ENCODE data around the gene PRRT1. TPM values are rescaled to one million over a fixed set of nuclear protein-coding genes. Genes with fewer than 3 reads are reported as not detected.
A peak's percentile ranks its signal among the peaks of the same experiment; 100 is the strongest.

Gene PRRT1
- total RNA-seq, 1 donor from 2014 or later: 1.4 TPM

- TF ChIP-seq CTCF (IDR thresholded peaks at IDR 0.05): no peak
- no peak for DNase-seq (ENCODE audit: low spot score in 2 of 2)
- intact Hi-C loops (cut with DNase I): no loop called here
- no peak overlapping the region for H3K4me3 ChIP-seq
- H3K36me3 ChIP-seq: peaks cover 44 to 68% of the 10 kb centered on the region in 2 donors
- no peak overlapping the region for H3K27ac ChIP-seq
- H3K4me1 ChIP-seq: no peaks in the 10 kb centered on the region
- H3K9me3 ChIP-seq: no peaks in the 10 kb centered on the region
- H3K27me3 ChIP-seq: no peaks in the 10 kb centered on the region
Observed at GRCh38 chr6:32167761-32168262, 16.1 kb upstream of the PRRT1 start.

GRCh38 chr6:32167154-32167760 is 15.5 kb upstream of the PRRT1 start:
- no peaks in the 10 kb centered on the region for H3K9me3 ChIP-seq
- no peak overlapping the region for H3K4me3 ChIP-seq
- peaks cover 46 to 73% of the 10 kb centered on the region in 2 donors for H3K36me3 ChIP-seq
- no peak for TF ChIP-seq CTCF (IDR thresholded peaks at IDR 0.05)
- no peak overlapping the region for H3K27ac ChIP-seq
- no peaks in the 10 kb centered on the region for H3K27me3 ChIP-seq
- no peak for DNase-seq (ENCODE audit: low spot score in 2 of 2)
- H3K4me1 ChIP-seq: no peaks in the 10 kb centered on the region
- intact Hi-C loops (cut with DNase I): no loop called here

- intact Hi-C loops (cut with DNase I): no loop called here
- Histone ChIP-seq H3K36me3 (peaks cover 46 to 75% of the 10 kb centered on the region in 2 donors), H3K4me1 (no peaks in the 10 kb centered on the region), H3K27me3 (no peaks in the 10 kb centered on the region), H3K27ac (no peak overlapping the region), H3K9me3 (no peaks in the 10 kb centered on the region), H3K4me3 (no peak overlapping the region)
- TF ChIP-seq CTCF (IDR thresholded peaks at IDR 0.05): no peak
- DNase-seq (ENCODE audit: low spot score in 2 of 2): no peak
Observed at GRCh38 chr6:32166411-32167061, 14.8 kb upstream of the PRRT1 start.

- no peaks in the 10 kb centered on the region for H3K9me3 ChIP-seq
- DNase-seq (ENCODE audit: low spot score in 2 of 2): no peak
- no peaks in the 10 kb centered on the region for H3K27me3 ChIP-seq
- H3K36me3 ChIP-seq: peaks cover 44 to 55% of the 10 kb centered on the region in 2 donors
- TF ChIP-seq CTCF (IDR thresholded peaks at IDR 0.05): no peak
- H3K4me3 ChIP-seq: no peak within 1 kb of the TSS
- no peaks in the 10 kb centered on the region for H3K4me1 ChIP-seq
- peak within 1 kb of the TSS; percentile 4 to 18 for H3K27ac ChIP-seq
- intact Hi-C loops (cut with DNase I): no loop called here
Observed at GRCh38 chr6:32164295-32164694, 12.6 kb upstream of the PRRT1 start, which contains the start of gene EGFL8. Gene EGFL8 (plus strand): TSS chr6:32164595. CDS start chr6:32166166, 1,571 bp downstream.

- no peak for TF ChIP-seq CTCF (IDR thresholded peaks at IDR 0.05)
- intact Hi-C loops (cut with DNase I): no loop called here
- no peak overlapping the region for H3K4me3 ChIP-seq
- H3K36me3 ChIP-seq: peaks cover 48 to 55% of the 10 kb centered on the region in 2 donors
- no peaks in the 10 kb centered on the region for H3K27me3 ChIP-seq
- H3K27ac ChIP-seq: peak overlapping the region; percentile 4 to 18
- H3K4me1 ChIP-seq: no peaks in the 10 kb centered on the region
- DNase-seq (ENCODE audit: low spot score in 2 of 2): no peak
- no peaks in the 10 kb centered on the region for H3K9me3 ChIP-seq
Observed at GRCh38 chr6:32163559-32164258, 12.0 kb upstream of the PRRT1 start.
